ENCODE data around the gene CEP170.

CEP170 gene

DNA sequence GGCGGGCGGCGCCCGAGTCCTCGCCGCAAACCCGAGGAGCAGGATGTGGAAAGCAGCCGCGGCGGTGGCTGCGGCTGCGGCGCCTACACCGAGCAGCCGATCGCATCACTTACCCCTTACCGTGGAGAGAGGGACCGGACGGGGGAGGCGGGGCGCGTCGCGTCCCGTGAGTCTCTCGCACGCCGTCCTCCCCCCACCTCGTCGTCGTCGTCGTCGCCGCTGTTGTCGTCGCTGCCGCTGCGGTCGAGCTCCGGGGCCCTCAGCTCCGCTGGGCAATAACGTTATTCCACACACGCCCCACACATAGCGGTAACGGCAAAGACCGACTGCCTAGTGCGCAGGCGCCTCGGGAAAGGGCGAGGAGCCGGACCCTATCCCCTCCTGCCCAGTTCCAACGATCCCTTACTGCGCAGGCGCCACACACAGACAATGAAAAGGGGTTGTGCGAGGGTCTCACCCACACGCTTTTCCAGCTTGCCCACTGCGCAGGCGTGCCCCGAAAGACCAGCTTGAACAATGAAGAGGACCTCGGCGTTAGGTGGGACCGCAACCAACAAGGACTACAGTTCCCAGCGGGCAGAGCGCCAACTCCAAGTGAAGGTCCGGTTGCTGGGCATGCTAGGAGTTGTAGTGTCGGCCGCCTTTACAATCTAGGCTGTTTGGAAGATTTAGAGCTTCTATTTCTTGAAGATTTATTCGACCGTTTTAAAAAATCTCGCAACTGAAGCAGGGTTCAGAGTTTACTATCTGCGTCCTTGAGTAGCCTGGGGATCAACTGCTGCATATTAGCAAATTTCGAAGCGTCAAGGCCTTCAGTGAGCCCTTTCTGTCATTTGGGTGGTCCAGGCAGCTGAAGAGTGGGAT is at the start of gene CEP170:
Gene CEP170 (minus strand): TSS at position 355 of the 864 bp plus-strand sequence. CDS start 30,001 bp downstream, outside the sequence.
- DNase-seq (ENCODE audit: low read depth in 2 of 2): peak; percentile 79 to 85

DNA sequence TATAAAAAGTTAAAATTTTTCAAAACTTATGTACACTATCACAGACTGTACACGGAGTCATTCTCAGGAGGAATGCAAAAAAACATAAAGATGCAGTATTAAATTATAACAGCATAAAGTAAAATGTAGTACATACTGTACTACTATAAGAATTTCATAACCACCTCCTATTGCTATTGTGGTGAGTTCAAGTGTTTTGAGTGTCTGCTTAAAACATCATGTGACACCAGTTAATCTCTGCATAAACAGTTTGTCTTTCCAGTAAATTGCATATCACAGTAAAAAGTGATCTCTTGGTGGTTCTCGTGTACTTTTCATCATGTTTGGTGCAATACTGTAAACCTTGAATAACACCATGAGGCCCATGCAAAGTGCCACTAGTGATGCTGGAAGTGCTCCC is 46.0 kb upstream of the CEP170 start:
- no peak for DNase-seq (ENCODE audit: low read depth in 2 of 2)

DNA sequence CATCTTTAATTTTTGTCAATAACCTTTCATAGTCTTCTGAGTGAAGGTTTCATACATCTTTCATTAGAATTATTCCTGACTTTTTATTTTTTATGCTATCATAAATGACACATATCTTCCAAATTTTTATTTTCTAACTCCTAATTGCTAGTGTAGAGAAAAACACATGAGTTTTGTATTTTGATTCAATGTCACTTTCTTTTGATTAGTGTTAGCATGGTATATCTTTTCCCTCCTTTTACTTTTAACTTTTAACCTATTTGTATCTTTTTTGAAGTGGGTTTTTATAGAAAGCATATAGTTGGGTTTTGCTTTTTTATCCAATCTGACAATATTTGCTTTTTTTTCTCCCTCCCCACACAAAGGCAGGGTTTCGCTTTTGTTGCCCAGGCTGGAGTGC is 44.0 kb upstream of the CEP170 start:
- DNase-seq (ENCODE audit: low read depth in 2 of 2): no peak

- no peak for DNase-seq (ENCODE audit: low read depth in 2 of 2)
Observed at GRCh38 chr1:243294723-243295121, 39.6 kb upstream of the CEP170 start.

GRCh38 chr1:243293941-243294722 is 39.1 kb upstream of the CEP170 start:
- no peak for DNase-seq (ENCODE audit: low read depth in 2 of 2)

DNA sequence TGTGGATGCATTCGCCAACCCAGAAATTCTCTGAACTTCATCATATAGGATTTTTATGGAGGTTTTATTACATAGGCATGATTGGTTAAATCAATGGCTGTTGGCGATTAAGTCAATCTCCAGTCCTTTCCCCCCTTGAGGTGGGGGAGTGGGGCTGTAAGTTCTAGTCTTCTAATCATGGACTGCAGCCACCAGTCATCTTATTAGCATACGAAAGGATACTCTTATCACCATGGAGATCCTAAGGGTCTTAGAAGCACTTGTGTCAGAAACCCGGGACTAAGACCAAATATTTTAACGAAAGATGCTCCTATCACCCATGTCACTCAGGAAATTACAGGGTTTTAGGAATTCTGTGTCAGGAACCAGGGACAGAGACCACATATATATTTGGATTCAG is 37.0 kb upstream of the CEP170 start:
- no peak for DNase-seq (ENCODE audit: low read depth in 2 of 2)

- no peak for DNase-seq (ENCODE audit: low read depth in 2 of 2)
Observed at GRCh38 chr1:243291292-243291691, 36.2 kb upstream of the CEP170 start.

- no peak for DNase-seq (ENCODE audit: low read depth in 2 of 2)
Observed at GRCh38 chr1:243288062-243288461, 33.0 kb upstream of the CEP170 start.

GRCh38 chr1:243287652-243288051 is 32.6 kb upstream of the CEP170 start:
- no peak for DNase-seq (ENCODE audit: low read depth in 2 of 2)

DNA sequence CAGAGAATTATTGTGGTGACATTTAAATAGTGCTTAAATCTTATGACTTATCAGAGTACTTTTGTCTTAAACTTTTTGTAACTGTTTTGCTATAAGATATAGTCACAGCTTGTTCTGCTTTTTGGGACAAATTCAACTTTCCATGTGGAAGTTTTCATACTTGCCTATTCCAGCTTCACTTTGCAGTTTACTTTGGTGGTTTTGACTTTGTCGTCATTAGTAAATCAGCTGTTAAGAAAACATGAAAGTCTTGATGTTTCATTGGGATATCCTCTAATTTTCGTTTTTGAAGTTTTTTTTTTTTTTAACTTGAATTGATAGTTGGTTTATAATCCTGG is 32.0 kb upstream of the CEP170 start:
- no peak for DNase-seq (ENCODE audit: low read depth in 2 of 2)

GRCh38 chr1:243286409-243287122 is 31.5 kb upstream of the CEP170 start:
- no peak for DNase-seq (ENCODE audit: low read depth in 2 of 2)

DNA sequence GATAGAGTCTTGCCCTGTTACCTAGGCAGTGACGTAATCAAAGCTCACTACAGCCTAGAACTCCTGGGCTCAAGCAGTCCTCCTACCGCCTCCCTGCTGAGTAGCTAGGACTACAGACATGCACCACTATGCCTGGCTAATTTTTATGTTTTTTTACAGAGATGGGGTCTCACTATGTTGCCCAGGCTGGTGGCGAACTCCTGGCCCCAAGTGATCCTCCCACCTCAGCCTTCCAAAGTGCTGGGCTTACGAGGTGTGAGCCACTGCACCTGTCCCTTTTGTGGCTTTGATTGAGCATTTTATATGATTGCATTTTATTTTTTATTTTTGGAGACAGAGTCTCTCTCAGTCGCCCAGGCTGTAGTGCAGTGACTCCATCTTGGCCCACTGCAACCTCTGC is 26.6 kb upstream of the CEP170 start:
- no peak for DNase-seq (ENCODE audit: low read depth in 2 of 2)

- DNase-seq (ENCODE audit: low read depth in 2 of 2): no peak
Observed at GRCh38 chr1:243280571-243281129, 25.6 kb upstream of the CEP170 start.

DNA sequence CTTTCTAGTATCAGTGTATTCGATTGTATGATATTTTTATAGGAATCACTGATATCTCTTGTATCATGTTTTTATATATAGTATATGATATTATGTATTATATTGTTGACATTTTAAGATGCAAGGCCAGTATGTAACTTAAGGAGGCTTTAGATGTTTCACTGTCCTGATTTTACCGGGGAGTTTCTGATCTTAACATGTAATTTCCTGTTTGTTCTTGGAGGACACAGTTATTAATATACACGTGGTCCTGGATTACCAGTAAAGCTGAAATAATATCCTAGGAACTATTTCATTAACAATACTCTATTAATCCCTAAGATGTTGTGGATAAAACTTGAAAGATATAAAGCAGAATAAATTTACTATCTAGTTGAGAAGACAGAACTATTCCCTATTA is 20.2 kb upstream of the CEP170 start:
- no peak for DNase-seq (ENCODE audit: low read depth in 2 of 2)

DNA sequence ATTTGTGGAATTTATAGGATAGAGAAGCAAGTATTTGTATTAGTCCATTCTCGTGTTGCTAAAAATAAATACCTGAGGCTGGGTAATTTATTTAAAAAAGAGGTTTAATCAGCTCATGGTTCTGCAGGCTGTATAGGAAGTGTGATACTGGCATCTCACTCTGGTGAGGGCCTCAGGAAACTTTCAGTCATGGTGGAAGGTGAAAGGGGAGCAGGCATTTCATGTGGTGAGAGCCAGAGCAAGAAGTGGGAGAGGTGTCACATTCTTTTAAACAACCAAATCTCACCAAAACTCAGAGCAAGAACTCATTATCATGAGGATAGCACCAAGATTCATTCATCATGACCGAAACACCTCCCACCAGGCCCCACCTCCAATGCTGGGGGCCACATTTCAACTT is 18.9 kb upstream of the CEP170 start:
- DNase-seq (ENCODE audit: low read depth in 2 of 2): no peak

DNA sequence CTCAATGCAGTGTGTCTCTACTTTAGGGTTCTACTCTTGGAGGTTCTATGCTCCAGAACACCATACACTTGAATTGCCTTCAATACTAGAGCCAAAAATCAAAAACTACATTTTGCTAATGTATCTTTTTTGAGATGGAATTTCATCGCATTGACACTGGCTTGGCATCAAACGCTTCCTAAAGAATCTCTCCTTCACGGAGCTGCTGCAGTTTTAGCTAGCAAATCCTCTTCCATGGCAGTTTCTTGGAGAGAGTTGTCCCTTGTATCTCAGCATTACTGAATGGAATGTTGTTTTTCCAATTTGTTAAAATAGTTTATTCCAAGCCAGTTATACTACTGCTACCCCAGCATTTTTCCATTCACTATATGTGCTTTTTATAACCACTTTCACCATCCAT is 18.4 kb upstream of the CEP170 start:
- no peak for DNase-seq (ENCODE audit: low read depth in 2 of 2)

DNA sequence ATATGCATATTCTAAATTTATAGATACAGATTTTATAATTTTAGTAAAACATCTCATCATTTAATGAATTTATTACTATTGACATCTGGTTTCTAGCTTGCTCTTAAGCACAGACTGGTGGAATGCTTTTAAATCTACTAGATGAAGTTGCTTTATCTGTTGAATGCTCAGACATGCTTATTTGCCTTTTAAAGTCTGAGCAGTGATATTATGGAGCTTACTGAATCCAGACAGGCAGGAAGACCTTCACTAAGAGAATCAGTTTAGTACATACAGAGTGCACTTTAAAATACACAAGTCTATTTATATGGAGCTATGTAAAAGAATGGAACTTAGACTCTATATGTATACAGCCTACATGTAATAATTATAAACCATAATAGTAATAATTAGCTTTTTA is 17.3 kb upstream of the CEP170 start:
- DNase-seq (ENCODE audit: low read depth in 2 of 2): no peak

GRCh38 chr1:243271996-243272395 is 16.9 kb upstream of the CEP170 start:
- no peak for DNase-seq (ENCODE audit: low read depth in 2 of 2)

DNA sequence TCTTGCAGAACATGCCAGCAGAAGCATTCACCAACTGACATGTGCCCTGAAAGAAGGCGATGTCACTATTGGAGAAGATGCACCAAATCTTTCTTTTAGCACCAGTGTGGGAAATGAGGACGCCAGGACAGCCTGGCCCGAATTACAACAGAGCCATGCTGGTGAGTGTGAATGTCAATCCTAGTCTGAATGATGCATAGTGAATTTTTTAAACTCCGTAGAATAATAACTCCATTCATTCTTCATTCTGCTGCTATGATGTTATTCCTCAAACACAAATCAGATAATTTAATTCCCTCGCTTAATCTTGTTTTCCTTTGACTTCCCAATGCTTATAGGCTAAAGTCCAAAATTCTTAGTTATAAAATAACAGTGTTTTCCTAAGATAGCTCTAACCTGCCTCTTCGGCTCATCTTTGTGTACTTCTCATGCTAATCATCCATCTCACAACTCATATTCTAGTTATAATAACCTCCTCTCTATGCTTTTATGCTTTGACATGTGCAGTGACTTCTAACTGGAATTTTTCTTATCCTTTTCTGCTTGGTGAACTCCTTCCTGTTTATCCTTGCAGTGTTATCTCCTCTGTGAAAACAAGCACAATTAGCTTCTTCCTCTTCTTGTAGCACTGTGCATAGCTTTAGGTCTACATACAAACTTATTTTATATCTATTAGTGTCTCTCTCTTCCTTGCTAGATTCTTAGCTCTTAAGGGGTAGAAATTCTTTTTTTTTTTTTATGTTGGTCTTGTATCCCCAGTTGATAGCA is 15.2 kb upstream of the CEP170 start:
- DNase-seq (ENCODE audit: low read depth in 2 of 2): no peak

DNA sequence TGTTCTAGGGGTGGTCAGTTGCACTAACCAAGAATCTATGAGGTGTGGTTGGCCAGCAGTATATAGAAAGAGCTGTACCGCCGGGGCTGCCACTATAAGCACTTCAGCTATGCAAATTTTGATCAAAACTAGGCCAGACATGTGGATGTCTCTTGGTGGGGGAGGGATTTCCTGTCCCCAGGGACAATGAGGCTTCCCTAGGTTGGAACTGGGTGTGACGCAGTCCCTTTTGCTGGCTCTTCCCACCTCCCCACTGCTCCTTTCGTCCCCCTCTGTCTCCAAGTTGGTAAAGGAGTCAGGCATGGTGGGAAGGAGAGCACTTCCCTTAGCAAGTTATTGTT is 14.3 kb upstream of the CEP170 start:
- no peak for DNase-seq (ENCODE audit: low read depth in 2 of 2)

DNA sequence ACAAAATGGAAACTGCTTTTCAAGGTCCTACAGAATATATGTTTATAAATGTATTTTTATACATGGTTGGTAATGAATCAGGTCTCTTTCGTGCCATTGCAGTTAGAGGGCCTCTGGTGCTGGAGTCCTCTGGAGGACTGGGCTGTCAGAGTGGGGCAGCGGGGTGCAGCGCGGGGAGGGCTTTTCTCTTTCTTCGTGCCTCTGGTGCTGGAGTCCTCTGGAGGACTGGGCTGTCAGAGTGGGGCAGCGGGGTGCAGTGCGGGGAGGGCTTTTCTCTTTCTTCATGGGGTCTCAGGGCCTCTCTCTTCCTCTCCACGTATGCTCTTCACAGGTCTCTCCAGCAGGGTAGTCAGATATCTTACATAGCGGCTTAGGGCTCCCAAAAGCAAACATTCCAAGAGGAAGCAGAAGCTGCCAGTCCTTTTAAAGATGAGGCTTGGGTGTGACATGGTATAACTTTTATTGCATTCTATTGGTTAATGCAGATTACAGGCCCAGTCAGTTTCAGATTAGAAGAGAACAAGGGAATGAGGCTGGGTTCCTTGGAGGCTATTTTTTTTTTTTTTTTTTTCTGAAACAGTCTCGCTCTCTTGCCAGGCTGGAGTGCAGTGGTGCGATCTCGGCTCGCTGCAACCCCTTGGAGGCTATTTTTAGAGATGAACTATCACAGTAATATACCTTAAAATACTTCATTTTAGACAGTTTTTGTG is 13.8 kb upstream of the CEP170 start:
- no peak for DNase-seq (ENCODE audit: low read depth in 2 of 2)

All from stimulated activated CD4-positive, alpha-beta T cell treated with anti-CD3 and anti-CD28 coated beads, Interleukin-1b, Interleukin-23, amount 100 ng/mL, for 4 hours (primary cell).